Esophagus muscularis mucosa (tissue), 4 donors: ENCODE measurements around the gene PANK2. TPM values are rescaled to one million over a fixed set of nuclear protein-coding genes. Genes with fewer than 3 reads are reported as not detected.

ENCODE experiments used
- DNase-seq: peaks from one replicate; pipeline ENCODE4 v3.0.0-alpha.2; 2017; ENCODE audit errors: extremely low spot score
- H3K27ac ChIP-seq, 4 donors: fragments of 200-600 bp; sonication (generic); replicated peaks in 1 of 4; 1 replicate in 3 of 4; 2 replicates in 1 of 4; pipeline ENCODE4 v1.5.1; 2016 to 2019; ENCODE audit warnings: mild to moderate bottlenecking in 1 of 4
- H3K27me3 ChIP-seq, 4 donors: fragments of 200-600 bp; sonication (generic); one replicate each; pipeline versions ENCODE4 v1.5.1 to v1.6.0; 2016 to 2019
- H3K36me3 ChIP-seq, 4 donors: fragments of 200-600 bp; sonication (generic); one replicate each; pipeline ENCODE4 v1.5.1; 2016 to 2019
- H3K4me1 ChIP-seq, 4 donors: fragments of 200-600 bp; sonication (generic); one replicate each; pipeline ENCODE4 v1.5.1; 2016 to 2019
- H3K4me3 ChIP-seq, 4 donors: fragments of 200-600 bp; sonication (generic); 1 replicate in 2 of 4; 2 replicates in 2 of 4; pipeline ENCODE4 v1.5.1; 2016 to 2019; ENCODE audit warnings: mild to moderate bottlenecking in 4 of 4, moderate library complexity in 1 of 4
- H3K9me3 ChIP-seq, 4 donors: fragments of 200-600 bp; sonication (generic); 1 replicate in 3 of 4; 2 replicates in 1 of 4; pipeline ENCODE4 v1.5.1; 2016 to 2019
- EP300 ChIP-seq: sonication (generic); formaldehyde crosslinking; IDR thresholded peaks from one replicate; pipeline ENCODE4 v1.6.1; 2017; ENCODE audit warnings: antibody characterized with exemption
- POLR2A ChIP-seq: fragments of 450-650 bp; IDR thresholded peaks from one replicate; pipeline ENCODE4 v1.6.1; 2017; ENCODE audit warnings: antibody characterized with exemption, moderate library complexity, mild to moderate bottlenecking, low read depth
- POLR2AphosphoS5 ChIP-seq, 2 donors: sonication (generic); formaldehyde crosslinking; IDR thresholded peaks; one replicate each; pipeline ENCODE4 v1.6.1; 2017; ENCODE audit warnings: antibody characterized with exemption in 2 of 2
- WGBS: methylation state at CpG from one replicate; pipeline ENCODE4 v1.1.5; 2018; 5-methylcytosine and 5-hydroxymethylcytosine counted together
- intact Hi-C: fragments of 100-400 bp; cut with DNase I; formaldehyde crosslinking; loops from one replicate; pipeline ENCODE4 v1.15.1; 2023
- total RNA-seq, 4 donors: library from RNA; depleted of rRNA; stranded (reverse); fragments of >200 nt; gene quantifications; one replicate each; pipeline versions ENCODE4 v1.1.0 to v1.2.1, GENCODE V29; 2016
- TF ChIP-seq, protein P1 (sequence below), 3 experiments: fragments of 200-600 bp in 2 of 3; fragments of 450-650 bp in 1 of 3; sonication (generic) in 2 of 3; IDR thresholded peaks; one replicate each; pipeline ENCODE4 v1.5.1; 2017 to 2019; ENCODE audit warnings: antibody characterized with exemption in 3 of 3, mild to moderate bottlenecking in 2 of 3, moderate library complexity in 1 of 3

The PANK2 gene
- total RNA-seq, 4 donors from 2014 or later = 42.8 to 52.1 (median 46.6) TPM

DNA sequence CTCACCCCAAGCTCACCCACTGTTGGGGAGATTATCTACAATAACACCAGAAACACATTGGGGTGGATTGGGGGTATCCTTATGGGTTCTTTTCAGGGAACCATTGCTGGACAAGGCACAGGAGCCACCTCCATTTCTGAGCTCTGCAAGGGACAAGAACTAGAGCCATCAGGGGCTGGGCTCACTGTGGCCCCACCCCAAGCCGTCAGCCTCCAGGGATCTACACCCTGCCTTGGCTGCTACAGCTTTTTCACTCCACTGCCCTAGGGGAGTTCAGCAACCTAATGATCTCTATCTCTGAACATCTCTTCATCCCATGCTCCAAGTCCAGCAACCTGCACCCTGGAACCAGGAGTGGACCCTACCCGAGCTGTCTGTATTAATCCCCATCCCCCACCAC lies 21.4 kb upstream of the PANK2 start:
- intact Hi-C loops = no loop called here
- Histone ChIP-seq H3K36me3 (peaks cover 41 to 94% (median 84%) of the 10 kb centered on the region in 4 donors), H3K4me1 (peaks cover 0 to 17% (median 10%) of the 10 kb centered on the region in 4 donors), H3K4me3 (no peak overlapping the region), H3K27me3 (no peaks in the 10 kb centered on the region), H3K9me3 (no peaks in the 10 kb centered on the region), H3K27ac (no peak overlapping the region)
- no peak for DNase-seq
- WGBS = 71% methylated on average over 2 of the region's 2 CpGs
- no peak for TF ChIP-seq POLR2A
- TF ChIP-seq EP300 = no peak
- no peak for TF ChIP-seq POLR2AphosphoS5 (IDR thresholded peaks at IDR 0.05)
- TF ChIP-seq, protein P1, sequence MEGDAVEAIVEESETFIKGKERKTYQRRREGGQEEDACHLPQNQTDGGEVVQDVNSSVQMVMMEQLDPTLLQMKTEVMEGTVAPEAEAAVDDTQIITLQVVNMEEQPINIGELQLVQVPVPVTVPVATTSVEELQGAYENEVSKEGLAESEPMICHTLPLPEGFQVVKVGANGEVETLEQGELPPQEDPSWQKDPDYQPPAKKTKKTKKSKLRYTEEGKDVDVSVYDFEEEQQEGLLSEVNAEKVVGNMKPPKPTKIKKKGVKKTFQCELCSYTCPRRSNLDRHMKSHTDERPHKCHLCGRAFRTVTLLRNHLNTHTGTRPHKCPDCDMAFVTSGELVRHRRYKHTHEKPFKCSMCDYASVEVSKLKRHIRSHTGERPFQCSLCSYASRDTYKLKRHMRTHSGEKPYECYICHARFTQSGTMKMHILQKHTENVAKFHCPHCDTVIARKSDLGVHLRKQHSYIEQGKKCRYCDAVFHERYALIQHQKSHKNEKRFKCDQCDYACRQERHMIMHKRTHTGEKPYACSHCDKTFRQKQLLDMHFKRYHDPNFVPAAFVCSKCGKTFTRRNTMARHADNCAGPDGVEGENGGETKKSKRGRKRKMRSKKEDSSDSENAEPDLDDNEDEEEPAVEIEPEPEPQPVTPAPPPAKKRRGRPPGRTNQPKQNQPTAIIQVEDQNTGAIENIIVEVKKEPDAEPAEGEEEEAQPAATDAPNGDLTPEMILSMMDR (IDR thresholded peaks at IDR 0.05) = no peak

DNA sequence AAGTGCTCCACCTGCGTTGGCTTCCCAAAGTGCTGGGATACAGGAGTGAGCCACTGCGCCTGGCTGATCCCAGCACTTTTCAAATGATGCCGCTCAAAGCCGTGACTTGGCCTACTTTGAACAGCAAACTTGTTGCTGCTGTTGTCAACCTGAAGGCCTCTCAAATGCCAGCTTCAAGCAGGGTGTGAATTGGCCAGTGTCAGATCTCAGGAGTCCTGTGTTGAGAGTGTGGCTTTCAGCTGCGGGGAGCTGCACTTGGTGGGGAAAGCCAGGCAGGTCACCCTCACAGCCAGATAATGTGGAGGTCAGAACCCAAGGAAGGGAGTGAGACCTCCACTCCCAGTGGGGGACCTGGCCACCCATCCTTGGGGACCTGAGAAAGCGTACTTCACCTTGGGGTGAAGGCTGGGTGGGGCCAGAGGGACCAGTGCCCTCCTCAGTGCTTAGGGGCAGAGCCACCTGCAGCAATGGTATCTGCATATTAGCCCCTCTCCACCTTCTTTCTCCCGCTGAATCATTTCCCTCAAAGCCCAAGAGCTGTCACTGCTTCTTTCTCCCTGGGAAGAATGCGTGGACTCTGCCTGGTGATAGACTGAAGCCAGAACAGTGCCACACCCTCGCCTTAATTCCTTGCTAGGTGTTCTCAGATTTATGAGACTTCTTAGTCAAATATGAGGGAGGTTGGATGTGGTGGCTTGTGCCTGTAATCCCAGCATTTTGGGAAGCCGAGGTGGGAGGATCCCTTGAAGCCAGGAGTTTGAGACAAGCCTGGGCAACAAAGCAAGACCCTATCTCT lies 19.1 kb upstream of the PANK2 start:
- H3K9me3 ChIP-seq = no peaks in the 10 kb centered on the region
- intact Hi-C loops = no loop called here
- no peak for DNase-seq
- H3K4me3 ChIP-seq = no peak overlapping the region
- no peaks in the 10 kb centered on the region for H3K27me3 ChIP-seq
- peaks cover 0 to 17% (median 10%) of the 10 kb centered on the region in 4 donors for H3K4me1 ChIP-seq
- 93% methylated on average over 8 of the region's 10 CpGs for WGBS
- no peak overlapping the region for H3K27ac ChIP-seq
- H3K36me3 ChIP-seq = peaks cover 27 to 94% (median 75%) of the 10 kb centered on the region in 4 donors
- TF ChIP-seq, protein P1 (IDR thresholded peaks at IDR 0.05) = no peak
- TF ChIP-seq POLR2A (no peak), POLR2AphosphoS5 (IDR thresholded peaks at IDR 0.05) (no peak), EP300 (no peak)

DNA sequence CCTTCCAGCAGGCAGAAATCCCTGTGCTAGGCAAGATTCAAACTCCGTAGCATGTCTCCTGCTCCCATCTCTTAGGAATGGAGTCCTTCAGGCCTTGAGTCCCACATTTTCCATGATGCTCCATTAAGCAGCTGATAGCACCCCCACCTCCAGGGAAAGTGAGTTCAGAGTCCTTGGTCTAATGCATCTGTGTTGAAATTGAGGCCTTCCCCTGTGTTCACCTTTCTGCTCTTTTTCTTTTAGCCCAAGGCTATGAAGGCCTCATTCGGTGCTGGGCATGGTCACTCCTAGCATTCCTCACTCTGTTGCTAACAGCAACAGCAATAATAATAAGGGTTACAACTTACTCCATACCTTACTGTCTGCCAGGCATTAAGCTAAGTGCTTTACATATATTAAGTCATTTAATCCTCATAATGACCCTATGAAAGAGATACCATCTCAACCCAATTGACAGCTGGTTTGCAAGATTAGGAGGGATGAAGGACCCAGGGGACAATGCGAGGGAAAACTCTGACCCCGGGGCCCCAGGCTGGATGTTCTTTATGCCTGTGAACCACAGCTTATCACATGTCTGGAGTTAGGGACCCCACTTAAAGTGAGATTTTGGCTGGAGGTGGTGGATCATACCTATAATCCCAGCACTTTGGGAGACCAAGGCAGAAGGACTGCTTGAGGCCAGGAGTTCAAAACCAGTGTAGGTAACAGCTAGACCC lies 17.5 kb upstream of the PANK2 start:
- H3K4me1 ChIP-seq = peaks cover 0 to 17% (median 10%) of the 10 kb centered on the region in 4 donors
- WGBS = 73% methylated on average over 4 of the region's 4 CpGs
- H3K9me3 ChIP-seq = no peaks in the 10 kb centered on the region
- H3K4me3 ChIP-seq = no peak overlapping the region
- peaks cover 10 to 85% (median 58%) of the 10 kb centered on the region in 4 donors for H3K36me3 ChIP-seq
- intact Hi-C loops = no loop called here
- TF ChIP-seq, protein P1 (IDR thresholded peaks at IDR 0.05) = no peak
- TF ChIP-seq EP300 (no peak), POLR2AphosphoS5 (IDR thresholded peaks at IDR 0.05) (no peak)
- H3K27me3 ChIP-seq = no peaks in the 10 kb centered on the region
- DNase-seq = no peak
- H3K27ac ChIP-seq = no peak overlapping the region

DNA sequence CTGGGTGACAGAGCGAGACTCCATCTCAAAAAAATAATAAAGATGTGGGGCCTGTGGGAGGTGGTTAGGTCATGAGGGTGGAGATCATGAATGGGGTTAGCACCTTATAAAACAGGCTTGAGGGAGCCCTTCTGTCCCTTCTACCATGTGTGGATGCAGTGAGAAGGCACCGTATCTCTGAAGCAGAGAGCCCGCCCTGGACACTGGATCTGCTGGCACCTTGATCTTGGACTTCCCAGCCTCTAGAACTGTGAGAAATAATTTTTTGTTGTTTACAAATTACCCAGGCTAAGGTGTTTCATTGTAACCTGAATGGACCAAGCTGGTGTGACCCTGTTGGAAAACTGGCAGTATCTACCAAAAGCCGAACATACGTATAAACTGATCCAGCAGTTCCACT lies 15.7 kb upstream of the PANK2 start:
- intact Hi-C loops = no loop called here
- TF ChIP-seq POLR2A (no peak), POLR2AphosphoS5 (IDR thresholded peaks at IDR 0.05) (no peak), EP300 (no peak)
- TF ChIP-seq, protein P1 (IDR thresholded peaks at IDR 0.05) = no peak
- 94% methylated on average over 5 of the region's 5 CpGs for WGBS

More for the DNA sequence above, 15.7 kb upstream of the PANK2 start:
- peaks cover 10 to 67% (median 42%) of the 10 kb centered on the region in 4 donors for H3K36me3 ChIP-seq
- H3K4me3 ChIP-seq = no peak overlapping the region
- H3K9me3 ChIP-seq = no peaks in the 10 kb centered on the region
- H3K27ac ChIP-seq = no peak overlapping the region
- peaks cover 0 to 17% (median 10%) of the 10 kb centered on the region in 4 donors for H3K4me1 ChIP-seq
- DNase-seq = no peak
- H3K27me3 ChIP-seq = no peaks in the 10 kb centered on the region
